WTC11 (cell line): ENCODE data around the gene SLC46A2. TPM values are rescaled to one million over a fixed set of nuclear protein-coding genes. Genes with fewer than 3 reads are reported as not detected.

Experiments
- ATAC-seq: fragments of 200-7000 bp; cut with Tn5 transposase; 2 replicates; pipeline ENCODE4 v1.10.0; 2021; ENCODE audit warnings: mild to moderate bottlenecking, moderate library complexity
- CTCF ChIA-PET: fragments of 300-600 bp; sonication (Branson Sonifier 250); formaldehyde crosslinking; loops from one replicate; lab custom pipeline; 2021; ENCODE audit warnings: antibody characterized with exemption; lab: Charles Lee
- POLR2A ChIA-PET: fragments of 350-600 bp; sonication (Branson Sonifier 250); formaldehyde crosslinking; loops from one replicate; lab custom pipeline; 2021; ENCODE audit warnings: antibody characterized with exemption; lab: Charles Lee
- DNase-seq: peaks from one replicate; pipeline ENCODE4 v3.0.0; 2021; ENCODE audit warnings: low spot score
- H3K27ac Mint-ChIP-seq: 2 replicates; pipeline ENCODE4 v1.8.0; 2021; ENCODE audit warnings: mixed read lengths
- H3K27me3 Mint-ChIP-seq: 2 replicates; pipeline ENCODE4 v1.8.0; 2021; ENCODE audit warnings: low read depth, mild to moderate bottlenecking, moderate library complexity, mixed read lengths
- H3K36me3 Mint-ChIP-seq: 2 replicates; pipeline ENCODE4 v1.8.0; 2021; ENCODE audit warnings: mixed read lengths
- H3K4me1 Mint-ChIP-seq: 2 replicates; pipeline ENCODE4 v1.8.0; 2022; ENCODE audit warnings: mixed read lengths
- H3K4me3 Mint-ChIP-seq: 2 replicates; pipeline ENCODE4 v1.8.0; 2021; ENCODE audit warnings: mild to moderate bottlenecking, moderate library complexity, mixed read lengths
- H3K9me3 Mint-ChIP-seq: 2 replicates; pipeline ENCODE4 v1.8.0; 2021; ENCODE audit warnings: mixed read lengths
- AFF4 ChIP-seq: sonication (generic); formaldehyde crosslinking; IDR thresholded peaks from 2 replicates; pipeline ENCODE4 v1.8.1; 2023; ENCODE audit warnings: mild to moderate bottlenecking, missing genetic modification reagents, borderline replicate concordance
- CDX4 ChIP-seq: fragments of 250-450 bp; sonication (Bioruptor Pico); IDR thresholded peaks from 2 replicates; pipeline ENCODE4 v1.9.0; 2021; ENCODE audit warnings: moderate library complexity, mild to moderate bottlenecking, inconsistent platforms, borderline replicate concordance
- ESRRA ChIP-seq: sonication (generic); formaldehyde crosslinking; IDR thresholded peaks from 2 replicates; pipeline ENCODE4 v1.8.1; 2022; ENCODE audit warnings: mild to moderate bottlenecking, missing genetic modification reagents, borderline replicate concordance
- ETV6 ChIP-seq: sonication (generic); formaldehyde crosslinking; IDR thresholded peaks from 2 replicates; pipeline ENCODE4 v1.8.1; 2022; ENCODE audit warnings: mild to moderate bottlenecking, missing genetic modification reagents
- GTF2I ChIP-seq: fragments of 250-450 bp; sonication (Bioruptor Pico); conservative IDR thresholded peaks from 2 replicates; pipeline ENCODE4 v1.4.0; 2021; ENCODE audit warnings: mild to moderate bottlenecking
- NFATC4 ChIP-seq: fragments of 250-450 bp; sonication (Bioruptor Pico); IDR thresholded peaks from 2 replicates; pipeline ENCODE4 v1.9.0; 2021; ENCODE audit warnings: mild to moderate bottlenecking
- RELA ChIP-seq: sonication (generic); formaldehyde crosslinking; IDR thresholded peaks from 2 replicates; pipeline ENCODE4 v1.8.1; 2022; ENCODE audit warnings: missing genetic modification reagents, mild to moderate bottlenecking, borderline replicate concordance
- SMAD3 ChIP-seq: sonication (generic); formaldehyde crosslinking; IDR thresholded peaks from 2 replicates; pipeline ENCODE4 v1.8.0; 2022; ENCODE audit warnings: missing genetic modification reagents, mild to moderate bottlenecking, borderline replicate concordance
- SOX15 ChIP-seq: fragments of 250-450 bp; sonication (Bioruptor Pico); IDR thresholded peaks from 2 replicates; pipeline ENCODE4 v1.9.0; 2021; ENCODE audit warnings: mild to moderate bottlenecking
- TP53 ChIP-seq: sonication (generic); formaldehyde crosslinking; IDR thresholded peaks from 2 replicates; pipeline ENCODE4 v1.8.1; 2023; ENCODE audit warnings: mild to moderate bottlenecking, missing genetic modification reagents
- ZNF416 ChIP-seq: fragments of 250-450 bp; sonication (Bioruptor Pico); IDR thresholded peaks from 2 replicates; pipeline ENCODE4 v1.9.0; 2021; ENCODE audit warnings: mild to moderate bottlenecking, inconsistent platforms
- ZNF425 ChIP-seq: fragments of 250-450 bp; sonication (Bioruptor Pico); conservative IDR thresholded peaks from 2 replicates; pipeline ENCODE4 v1.9.0; 2021; ENCODE audit warnings: mild to moderate bottlenecking
- ZSCAN18 ChIP-seq: fragments of 250-450 bp; sonication (Bioruptor Pico); IDR thresholded peaks from 2 replicates; pipeline ENCODE4 v2.1.2; 2022; ENCODE audit warnings: mild to moderate bottlenecking, moderate library complexity
- total RNA-seq: library from RNA; stranded (reverse); gene quantifications from 3 replicates; pipeline ENCODE4 v1.2.3, GENCODE V29; 2021
- TF ChIP-seq, protein P1 (sequence below): sonication (generic); formaldehyde crosslinking; conservative IDR thresholded peaks from 2 replicates; pipeline ENCODE4 v1.8.1; 2023; ENCODE audit warnings: mild to moderate bottlenecking, low read depth, missing genetic modification reagents, moderate library complexity
- TF ChIP-seq, protein P2 (sequence below): fragments of 250-450 bp; sonication (Bioruptor Pico); IDR thresholded peaks from 2 replicates; pipeline ENCODE4 v1.8.0; 2021; ENCODE audit warnings: mild to moderate bottlenecking
- TF ChIP-seq, protein P3 (sequence below): sonication (generic); formaldehyde crosslinking; IDR thresholded peaks from 2 replicates; pipeline ENCODE4 v1.8.1; 2022; ENCODE audit warnings: low read depth, missing genetic modification reagents, borderline replicate concordance
- TF ChIP-seq, protein P4 (sequence below): fragments of 250-450 bp; sonication (Bioruptor Pico); IDR thresholded peaks from 2 replicates; pipeline ENCODE4 v1.9.0; 2021; ENCODE audit warnings: mild to moderate bottlenecking

SLC46A2 gene
- total RNA-seq, 1 experiment from 2014 or later: not detected

GRCh38 chr9:112861155-112861554 is 29.5 kb downstream of the SLC46A2 start (continued):
- no peak for TF ChIP-seq ZSCAN18 (CRISPR knock-in tag)
- no peak for TF ChIP-seq GTF2I (CRISPR knock-in tag)
- TF ChIP-seq RELA (CRISPR knock-in tag): no peak
- no peak for TF ChIP-seq NFATC4 (CRISPR knock-in tag)
- TF ChIP-seq ESRRA (CRISPR knock-in tag): no peak
- TF ChIP-seq CDX4 (CRISPR knock-in tag): no peak
- TF ChIP-seq, protein P1, sequence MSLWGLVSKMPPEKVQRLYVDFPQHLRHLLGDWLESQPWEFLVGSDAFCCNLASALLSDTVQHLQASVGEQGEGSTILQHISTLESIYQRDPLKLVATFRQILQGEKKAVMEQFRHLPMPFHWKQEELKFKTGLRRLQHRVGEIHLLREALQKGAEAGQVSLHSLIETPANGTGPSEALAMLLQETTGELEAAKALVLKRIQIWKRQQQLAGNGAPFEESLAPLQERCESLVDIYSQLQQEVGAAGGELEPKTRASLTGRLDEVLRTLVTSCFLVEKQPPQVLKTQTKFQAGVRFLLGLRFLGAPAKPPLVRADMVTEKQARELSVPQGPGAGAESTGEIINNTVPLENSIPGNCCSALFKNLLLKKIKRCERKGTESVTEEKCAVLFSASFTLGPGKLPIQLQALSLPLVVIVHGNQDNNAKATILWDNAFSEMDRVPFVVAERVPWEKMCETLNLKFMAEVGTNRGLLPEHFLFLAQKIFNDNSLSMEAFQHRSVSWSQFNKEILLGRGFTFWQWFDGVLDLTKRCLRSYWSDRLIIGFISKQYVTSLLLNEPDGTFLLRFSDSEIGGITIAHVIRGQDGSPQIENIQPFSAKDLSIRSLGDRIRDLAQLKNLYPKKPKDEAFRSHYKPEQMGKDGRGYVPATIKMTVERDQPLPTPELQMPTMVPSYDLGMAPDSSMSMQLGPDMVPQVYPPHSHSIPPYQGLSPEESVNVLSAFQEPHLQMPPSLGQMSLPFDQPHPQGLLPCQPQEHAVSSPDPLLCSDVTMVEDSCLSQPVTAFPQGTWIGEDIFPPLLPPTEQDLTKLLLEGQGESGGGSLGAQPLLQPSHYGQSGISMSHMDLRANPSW (CRISPR knock-in tag): no peak

- Mint-ChIP-seq H3K36me3 (peaks cover 14% of the 10 kb centered on the region; the same call in 1 of the 2 replicates), H3K4me3 (no peak overlapping the region), H3K4me1 (0 out of 2 replicates have a peak, but pooled peaks cover 2% of the 10 kb centered on the region), H3K9me3 (peaks cover 7% of the 10 kb centered on the region; the same call in 1 of the 2 replicates), H3K27ac (no peak overlapping the region), H3K27me3 (no peaks in the 10 kb centered on the region)
- POLR2A ChIA-PET: no interaction called here
- no peak for ATAC-seq
- no peak for DNase-seq
- CTCF ChIA-PET: interaction anchor here (1.0 to 1.1 kb wide), 2 partner anchors 27 to 43 kb away, joined by 3 to 4 read pairs; no protein-coding TSS in a partner anchor
- no peak for TF ChIP-seq ESRRA (CRISPR knock-in tag)
- TF ChIP-seq ZNF425 (CRISPR knock-in tag): no peak
- TF ChIP-seq ZNF416 (CRISPR knock-in tag): no peak
- TF ChIP-seq, protein P2, sequence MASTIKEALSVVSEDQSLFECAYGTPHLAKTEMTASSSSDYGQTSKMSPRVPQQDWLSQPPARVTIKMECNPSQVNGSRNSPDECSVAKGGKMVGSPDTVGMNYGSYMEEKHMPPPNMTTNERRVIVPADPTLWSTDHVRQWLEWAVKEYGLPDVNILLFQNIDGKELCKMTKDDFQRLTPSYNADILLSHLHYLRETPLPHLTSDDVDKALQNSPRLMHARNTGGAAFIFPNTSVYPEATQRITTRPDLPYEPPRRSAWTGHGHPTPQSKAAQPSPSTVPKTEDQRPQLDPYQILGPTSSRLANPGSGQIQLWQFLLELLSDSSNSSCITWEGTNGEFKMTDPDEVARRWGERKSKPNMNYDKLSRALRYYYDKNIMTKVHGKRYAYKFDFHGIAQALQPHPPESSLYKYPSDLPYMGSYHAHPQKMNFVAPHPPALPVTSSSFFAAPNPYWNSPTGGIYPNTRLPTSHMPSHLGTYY (CRISPR knock-in tag): no peak
- no peak for TF ChIP-seq SOX15 (CRISPR knock-in tag)
- TF ChIP-seq, protein P3, sequence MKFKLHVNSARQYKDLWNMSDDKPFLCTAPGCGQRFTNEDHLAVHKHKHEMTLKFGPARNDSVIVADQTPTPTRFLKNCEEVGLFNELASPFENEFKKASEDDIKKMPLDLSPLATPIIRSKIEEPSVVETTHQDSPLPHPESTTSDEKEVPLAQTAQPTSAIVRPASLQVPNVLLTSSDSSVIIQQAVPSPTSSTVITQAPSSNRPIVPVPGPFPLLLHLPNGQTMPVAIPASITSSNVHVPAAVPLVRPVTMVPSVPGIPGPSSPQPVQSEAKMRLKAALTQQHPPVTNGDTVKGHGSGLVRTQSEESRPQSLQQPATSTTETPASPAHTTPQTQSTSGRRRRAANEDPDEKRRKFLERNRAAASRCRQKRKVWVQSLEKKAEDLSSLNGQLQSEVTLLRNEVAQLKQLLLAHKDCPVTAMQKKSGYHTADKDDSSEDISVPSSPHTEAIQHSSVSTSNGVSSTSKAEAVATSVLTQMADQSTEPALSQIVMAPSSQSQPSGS (CRISPR knock-in tag): no peak
- TF ChIP-seq ZSCAN18 (CRISPR knock-in tag): no peak
- TF ChIP-seq, protein P4, sequence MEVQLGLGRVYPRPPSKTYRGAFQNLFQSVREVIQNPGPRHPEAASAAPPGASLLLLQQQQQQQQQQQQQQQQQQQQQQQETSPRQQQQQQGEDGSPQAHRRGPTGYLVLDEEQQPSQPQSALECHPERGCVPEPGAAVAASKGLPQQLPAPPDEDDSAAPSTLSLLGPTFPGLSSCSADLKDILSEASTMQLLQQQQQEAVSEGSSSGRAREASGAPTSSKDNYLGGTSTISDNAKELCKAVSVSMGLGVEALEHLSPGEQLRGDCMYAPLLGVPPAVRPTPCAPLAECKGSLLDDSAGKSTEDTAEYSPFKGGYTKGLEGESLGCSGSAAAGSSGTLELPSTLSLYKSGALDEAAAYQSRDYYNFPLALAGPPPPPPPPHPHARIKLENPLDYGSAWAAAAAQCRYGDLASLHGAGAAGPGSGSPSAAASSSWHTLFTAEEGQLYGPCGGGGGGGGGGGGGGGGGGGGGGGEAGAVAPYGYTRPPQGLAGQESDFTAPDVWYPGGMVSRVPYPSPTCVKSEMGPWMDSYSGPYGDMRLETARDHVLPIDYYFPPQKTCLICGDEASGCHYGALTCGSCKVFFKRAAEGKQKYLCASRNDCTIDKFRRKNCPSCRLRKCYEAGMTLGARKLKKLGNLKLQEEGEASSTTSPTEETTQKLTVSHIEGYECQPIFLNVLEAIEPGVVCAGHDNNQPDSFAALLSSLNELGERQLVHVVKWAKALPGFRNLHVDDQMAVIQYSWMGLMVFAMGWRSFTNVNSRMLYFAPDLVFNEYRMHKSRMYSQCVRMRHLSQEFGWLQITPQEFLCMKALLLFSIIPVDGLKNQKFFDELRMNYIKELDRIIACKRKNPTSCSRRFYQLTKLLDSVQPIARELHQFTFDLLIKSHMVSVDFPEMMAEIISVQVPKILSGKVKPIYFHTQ (CRISPR knock-in tag): no peak
- TF ChIP-seq ETV6 (CRISPR knock-in tag): no peak
- no peak for TF ChIP-seq SMAD3 (CRISPR knock-in tag)
- TF ChIP-seq TP53 (CRISPR knock-in tag): no peak
- TF ChIP-seq AFF4 (CRISPR knock-in tag): no peak
These were observed 30.2 kb downstream of the SLC46A2 start for GRCh38 chr9:112860451-112860850.
